Smooth muscle cell (in vitro differentiated cells): Measurements from ENCODE around the gene FILIP1L. TPM values are rescaled to one million over a fixed set of nuclear protein-coding genes. Genes with fewer than 3 reads are reported as not detected.

ENCODE experiments used
- DNase-seq: peaks from one replicate; lab custom pipeline; 2025; ENCODE audit not compliant: unreplicated experiment; lab: John Stamatoyannopoulos, UW
- H2AFZ ChIP-seq: fragments of 200-600 bp; sonication (generic); 2 replicates; pipeline ENCODE4 v1.6.0; 2016; ENCODE audit warnings: antibody characterized with exemption, low read depth, mild to moderate bottlenecking
- H3F3A ChIP-seq: fragments of 200-600 bp; sonication (generic); 2 replicates; pipeline ENCODE4 v1.6.0; 2017; ENCODE audit warnings: antibody characterized with exemption, low read depth
- H3K27ac ChIP-seq: fragments of 200-600 bp; sonication (generic); 2 replicates; pipeline ENCODE4 v1.5.1; 2016; ENCODE audit warnings: low read depth, mild to moderate bottlenecking
- H3K27me3 ChIP-seq: fragments of 200-600 bp; sonication (generic); 2 replicates; pipeline ENCODE4 v1.6.1; 2016; ENCODE audit warnings: low read depth, mild to moderate bottlenecking
- H3K36me3 ChIP-seq: fragments of 200-600 bp; sonication (generic); 2 replicates; pipeline ENCODE4 v1.5.1; 2016; ENCODE audit warnings: low read depth
- H3K4me1 ChIP-seq: fragments of 200-600 bp; sonication (generic); 2 replicates; pipeline ENCODE4 v1.5.1; 2016; ENCODE audit warnings: low read depth
- H3K4me2 ChIP-seq: fragments of 200-600 bp; sonication (generic); 2 replicates; pipeline ENCODE4 v1.6.0; 2016; ENCODE audit warnings: mild to moderate bottlenecking
- H3K4me3 ChIP-seq: fragments of 200-600 bp; sonication (generic); 2 replicates; pipeline ENCODE4 v1.5.1; 2016; ENCODE audit warnings: mild to moderate bottlenecking
- H3K79me2 ChIP-seq: fragments of 200-600 bp; sonication (generic); 2 replicates; pipeline ENCODE4 v1.6.0; 2016; ENCODE audit warnings: low read depth, mild to moderate bottlenecking
- H3K9ac ChIP-seq: fragments of 200-600 bp; sonication (generic); 2 replicates; pipeline ENCODE4 v1.6.0; 2016; ENCODE audit warnings: low read depth
- H3K9me3 ChIP-seq: fragments of 200-600 bp; sonication (generic); replicated peaks from 2 replicates; pipeline ENCODE4 v1.5.1; 2016; ENCODE audit warnings: low read depth
- H4K20me1 ChIP-seq: fragments of 200-600 bp; sonication (generic); 2 replicates; pipeline ENCODE4 v1.6.0; 2016; ENCODE audit warnings: low read depth
- WGBS: methylation state at CpG from one replicate; pipeline ENCODE4 v1.1.7; 2016; ENCODE audit warnings: low lambda C conversion rate; 5-methylcytosine and 5-hydroxymethylcytosine counted together
- polyA plus RNA-seq: library from polyadenylated mRNA; unstranded; fragments of >200 nt; fragmentation: Nextera tagmentation; extraction: Ambion mirVana; gene quantifications from 2 replicates; pipeline ENCODE4 v1.2.1, GENCODE V29; 2016
- total RNA-seq: library from RNA; depleted of rRNA; stranded (reverse); fragments of >200 nt; gene quantifications from 2 replicates; pipeline ENCODE4 v1.2.3, GENCODE V29; 2014
- TF ChIP-seq, protein P1 (sequence below): fragments of 200-600 bp; sonication (generic); IDR thresholded peaks from 2 replicates; pipeline ENCODE4 v1.5.1; 2017; ENCODE audit warnings: borderline replicate concordance, mild to moderate bottlenecking, antibody characterized with exemption; ENCODE audit not compliant: insufficient read depth, poor library complexity, severe bottlenecking

Gene FILIP1L
- total and polyA plus RNA-seq, 2 experiments from 2014 or later, result 56.2 to 104 TPM

DNA sequence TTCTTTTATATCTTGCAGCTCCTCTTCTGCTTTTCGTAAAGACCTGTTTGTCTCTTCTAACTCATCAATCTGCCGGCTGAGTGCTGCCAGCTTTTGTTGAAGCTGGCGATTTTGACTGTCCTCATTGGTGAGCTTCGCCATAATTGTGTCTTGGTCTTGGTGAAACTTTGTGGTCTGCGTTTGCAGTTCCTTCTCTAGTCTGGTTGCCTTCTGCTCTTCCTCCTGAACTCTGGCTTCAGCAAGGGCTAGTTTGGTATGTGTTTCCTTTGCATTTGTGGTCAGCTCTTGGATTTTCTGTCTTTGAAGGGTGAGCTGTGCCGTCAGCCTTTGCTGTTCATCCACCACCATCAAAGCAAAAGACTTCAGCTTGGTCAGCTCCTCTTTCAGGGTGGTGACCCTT lies 263.7 kb downstream of the FILIP1L start:
- peak overlapping the region; percentile 55 for H3K27ac ChIP-seq
- H3K9ac ChIP-seq, result no peak overlapping the region
- no peaks in the 10 kb centered on the region for H3K27me3 ChIP-seq
- no peaks in the 10 kb centered on the region for H3K9me3 ChIP-seq
- TF ChIP-seq, protein P1, sequence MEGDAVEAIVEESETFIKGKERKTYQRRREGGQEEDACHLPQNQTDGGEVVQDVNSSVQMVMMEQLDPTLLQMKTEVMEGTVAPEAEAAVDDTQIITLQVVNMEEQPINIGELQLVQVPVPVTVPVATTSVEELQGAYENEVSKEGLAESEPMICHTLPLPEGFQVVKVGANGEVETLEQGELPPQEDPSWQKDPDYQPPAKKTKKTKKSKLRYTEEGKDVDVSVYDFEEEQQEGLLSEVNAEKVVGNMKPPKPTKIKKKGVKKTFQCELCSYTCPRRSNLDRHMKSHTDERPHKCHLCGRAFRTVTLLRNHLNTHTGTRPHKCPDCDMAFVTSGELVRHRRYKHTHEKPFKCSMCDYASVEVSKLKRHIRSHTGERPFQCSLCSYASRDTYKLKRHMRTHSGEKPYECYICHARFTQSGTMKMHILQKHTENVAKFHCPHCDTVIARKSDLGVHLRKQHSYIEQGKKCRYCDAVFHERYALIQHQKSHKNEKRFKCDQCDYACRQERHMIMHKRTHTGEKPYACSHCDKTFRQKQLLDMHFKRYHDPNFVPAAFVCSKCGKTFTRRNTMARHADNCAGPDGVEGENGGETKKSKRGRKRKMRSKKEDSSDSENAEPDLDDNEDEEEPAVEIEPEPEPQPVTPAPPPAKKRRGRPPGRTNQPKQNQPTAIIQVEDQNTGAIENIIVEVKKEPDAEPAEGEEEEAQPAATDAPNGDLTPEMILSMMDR, result no peak
- peaks cover 74% of the 10 kb centered on the region for H3F3A ChIP-seq
- WGBS, result 70% methylated on average over 6 of the region's 6 CpGs
- no peak overlapping the region for H2AFZ ChIP-seq
- H3K79me2 ChIP-seq, result peaks cover 57% of the 10 kb centered on the region
- H3K4me2 ChIP-seq, result no peak overlapping the region
- H3K36me3 ChIP-seq, result peaks cover 18% of the 10 kb centered on the region
- peaks cover 32% of the 10 kb centered on the region for H4K20me1 ChIP-seq
- peaks cover 19% of the 10 kb centered on the region for H3K4me1 ChIP-seq
- no peak for DNase-seq
- no peak overlapping the region for H3K4me3 ChIP-seq

DNA sequence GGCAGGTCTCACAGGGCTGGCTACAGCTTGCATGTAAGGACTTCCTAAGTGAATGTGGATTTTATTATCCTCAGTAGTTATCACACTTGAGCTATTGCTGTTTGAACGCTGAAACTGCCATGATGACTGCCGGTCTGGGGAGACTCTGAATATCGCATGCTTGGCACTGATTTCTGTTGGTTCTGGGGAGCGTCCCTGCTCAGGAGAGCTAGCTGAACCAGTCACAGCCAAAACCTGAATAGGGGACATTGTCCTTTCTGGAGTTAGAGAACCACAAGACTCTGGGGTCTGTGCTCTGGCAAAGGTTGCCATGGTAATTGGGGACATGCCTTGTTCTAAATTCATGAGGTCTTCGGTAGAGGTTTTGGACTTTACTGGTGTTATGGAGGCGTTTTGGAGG lies 265.9 kb downstream of the FILIP1L start:
- 94% methylated on average over 6 of the region's 6 CpGs for WGBS
- Histone ChIP-seq H3K36me3 (peaks cover 18% of the 10 kb centered on the region), H3F3A (peaks cover 85% of the 10 kb centered on the region), H4K20me1 (peaks cover 11% of the 10 kb centered on the region), H3K27ac (peak overlapping the region; percentile 95), H3K9ac (no peak overlapping the region), H3K9me3 (no peaks in the 10 kb centered on the region), H3K4me1 (peaks cover 21% of the 10 kb centered on the region), H3K27me3 (no peaks in the 10 kb centered on the region), H3K79me2 (peaks cover 39% of the 10 kb centered on the region), H3K4me3 (no peak overlapping the region), H2AFZ (no peak overlapping the region), H3K4me2 (no peak overlapping the region)
- DNase-seq, result no peak
- TF ChIP-seq, protein P1, result no peak

GRCh38 chr3:99846477-99847160 lies 267.7 kb downstream of the FILIP1L start:
- TF ChIP-seq, protein P1, result no peak
- peaks cover 28% of the 10 kb centered on the region for H3K79me2 ChIP-seq
- no peaks in the 10 kb centered on the region for H3K9me3 ChIP-seq
- H2AFZ ChIP-seq, result no peak overlapping the region
- no peak for DNase-seq
- 47% methylated on average over 6 of the region's 6 CpGs for WGBS
- H3K9ac ChIP-seq, result peak overlapping the region; percentile 82
- peak overlapping the region; percentile 20 for H3K4me2 ChIP-seq
- no peak overlapping the region for H3K4me3 ChIP-seq
- H3F3A ChIP-seq, result peaks cover 70% of the 10 kb centered on the region
- peaks cover 18% of the 10 kb centered on the region for H3K36me3 ChIP-seq
- H3K27me3 ChIP-seq, result no peaks in the 10 kb centered on the region
- H4K20me1 ChIP-seq, result peaks cover 11% of the 10 kb centered on the region
- H3K4me1 ChIP-seq, result peaks cover 22% of the 10 kb centered on the region
- peak overlapping the region; percentile 95 for H3K27ac ChIP-seq

GRCh38 chr3:99845999-99846398 lies 268.3 kb downstream of the FILIP1L start:
- Histone ChIP-seq H3K4me3 (no peak overlapping the region), H3K36me3 (peaks cover 18% of the 10 kb centered on the region), H3F3A (peaks cover 65% of the 10 kb centered on the region), H3K4me2 (peak overlapping the region; percentile 20), H3K9me3 (no peaks in the 10 kb centered on the region), H3K27me3 (no peaks in the 10 kb centered on the region), H3K4me1 (peaks cover 22% of the 10 kb centered on the region), H3K9ac (peak overlapping the region; percentile 82), H3K27ac (peak overlapping the region; percentile 95), H3K79me2 (peaks cover 29% of the 10 kb centered on the region), H2AFZ (no peak overlapping the region), H4K20me1 (peaks cover 11% of the 10 kb centered on the region)
- WGBS, result 92% methylated on average over 2 of the region's 2 CpGs
- no peak for DNase-seq
- TF ChIP-seq, protein P1, result no peak
